Dedifferentiated amniotic fluid mesenchymal stem cell (primary cell): ENCODE measurements around the gene C13orf46.
"Not testable (repeated sequence)": the region's sequence is repeated elsewhere in the genome, so short reads cannot be mapped to it uniquely, and the experiment has no call there.

Experiments used
- DNase-seq: peaks from one replicate; pipeline ENCODE4 v3.0.0-alpha.2; 2016; ENCODE audit errors: extremely low spot score

Gene C13orf46

DNA sequence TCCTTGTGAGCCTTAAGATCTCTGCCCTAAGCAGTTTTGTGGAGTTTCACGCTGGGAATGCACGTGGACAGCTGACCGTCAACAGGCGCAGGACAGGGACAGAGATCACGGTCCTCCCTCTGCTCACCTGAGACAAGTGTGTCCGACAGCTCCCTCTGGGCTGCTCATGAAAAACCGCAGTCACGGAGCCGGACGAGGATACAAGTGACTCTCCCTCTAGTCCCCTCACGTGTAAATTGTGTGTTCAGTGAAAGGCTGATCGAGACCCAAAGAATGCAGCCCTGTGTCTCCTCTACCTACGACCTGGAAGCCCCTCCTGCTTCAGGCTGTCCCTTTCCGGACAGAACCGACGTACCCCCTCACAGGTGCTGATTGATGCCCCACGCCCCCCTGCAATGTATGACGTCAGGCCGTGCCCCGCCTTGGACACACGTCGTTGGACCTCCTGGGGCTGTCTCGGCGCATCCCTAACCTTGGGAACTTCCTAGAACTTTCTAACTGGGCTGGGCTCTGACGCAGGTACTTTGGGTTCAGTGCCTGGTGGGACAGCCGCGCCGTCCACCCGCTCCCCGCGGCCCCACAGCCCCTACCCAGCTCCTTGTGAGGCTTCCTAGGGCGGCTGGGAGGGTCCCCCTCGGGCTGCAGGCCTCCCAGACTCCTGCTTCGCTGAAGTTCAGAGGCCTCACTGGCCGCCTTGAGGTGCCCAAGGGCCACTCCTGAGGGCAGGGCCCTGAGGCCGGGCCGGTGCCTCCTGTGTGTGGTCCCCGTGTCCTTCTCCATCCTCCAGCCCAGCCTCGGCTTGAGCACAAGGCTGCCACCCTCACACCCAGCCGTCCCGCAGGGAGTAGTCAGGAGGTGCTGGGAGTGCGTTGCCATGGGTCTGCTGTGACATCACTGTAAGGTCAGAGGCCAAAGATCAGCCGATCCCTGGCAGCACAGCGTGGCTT lies at the start of gene C13orf46:
Gene C13orf46, minus strand, starts transcription at position 859 of the 947 bp plus-strand sequence. Its CDS starts 79 bp downstream, at position 780.
- DNase-seq, result no peak

DNA sequence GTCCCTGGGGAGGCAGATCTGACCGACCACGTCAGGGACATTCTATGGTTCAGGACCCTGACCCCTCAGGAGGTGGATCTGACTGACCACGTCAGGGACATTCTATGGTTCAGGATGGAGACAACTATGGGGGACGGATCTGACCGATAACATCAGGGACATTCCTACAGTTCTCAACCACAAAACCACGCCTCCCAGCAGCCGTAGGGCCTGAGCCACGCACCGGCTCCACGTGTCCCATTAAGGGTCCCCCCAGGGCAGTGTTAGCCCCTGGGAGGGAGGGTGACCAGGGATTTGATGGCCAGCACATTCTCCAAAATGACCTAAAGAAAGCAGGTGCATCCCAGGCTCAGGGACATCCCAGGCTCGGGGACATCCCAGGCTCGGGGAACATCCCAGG lies 49.0 kb upstream of the C13orf46 start:
- DNase-seq, result no peak

- no peak for DNase-seq
Measured at GRCh38 chr13:114022309-114022669, 48.4 kb upstream of the C13orf46 start.

- no peak for DNase-seq
Measured at GRCh38 chr13:114021464-114022308, 47.8 kb upstream of the C13orf46 start.

- no peak for DNase-seq
Measured at GRCh38 chr13:114020750-114021463, 47.0 kb upstream of the C13orf46 start.

- DNase-seq, result not testable (repeated sequence)
Measured at GRCh38 chr13:114020134-114020533, 46.3 kb upstream of the C13orf46 start.

- no peak for DNase-seq
Measured at GRCh38 chr13:114019367-114019766, 45.5 kb upstream of the C13orf46 start.

DNA sequence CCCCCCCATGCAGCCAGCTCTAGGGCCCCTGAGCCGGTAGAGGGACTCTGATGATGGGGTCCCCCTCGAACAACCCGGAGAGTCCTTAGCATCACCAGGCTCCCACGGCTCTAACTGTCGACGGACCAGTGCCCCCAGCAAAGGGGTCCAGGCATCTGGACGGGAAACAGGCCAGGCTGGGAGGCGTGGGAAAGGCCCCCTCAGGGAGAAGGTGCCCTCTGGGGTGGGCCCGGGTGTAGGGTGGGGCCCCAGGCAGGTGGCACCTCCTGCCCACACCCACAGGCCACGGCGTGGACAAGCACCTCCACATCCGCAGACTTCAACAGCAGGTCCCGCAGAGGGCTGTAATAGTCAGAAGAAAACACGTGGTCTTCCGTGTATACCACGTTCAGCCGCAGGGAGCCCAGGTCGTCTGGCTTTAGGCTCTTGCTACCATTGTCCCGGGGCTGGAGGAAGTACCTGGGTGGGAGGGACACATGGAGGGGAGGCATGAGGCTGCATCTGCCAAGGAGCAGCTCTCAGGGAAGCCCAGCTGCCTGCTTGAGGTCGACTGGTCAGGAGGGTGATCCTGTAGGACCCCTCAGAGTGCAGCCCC lies 44.7 kb upstream of the C13orf46 start:
- no peak for DNase-seq

DNA sequence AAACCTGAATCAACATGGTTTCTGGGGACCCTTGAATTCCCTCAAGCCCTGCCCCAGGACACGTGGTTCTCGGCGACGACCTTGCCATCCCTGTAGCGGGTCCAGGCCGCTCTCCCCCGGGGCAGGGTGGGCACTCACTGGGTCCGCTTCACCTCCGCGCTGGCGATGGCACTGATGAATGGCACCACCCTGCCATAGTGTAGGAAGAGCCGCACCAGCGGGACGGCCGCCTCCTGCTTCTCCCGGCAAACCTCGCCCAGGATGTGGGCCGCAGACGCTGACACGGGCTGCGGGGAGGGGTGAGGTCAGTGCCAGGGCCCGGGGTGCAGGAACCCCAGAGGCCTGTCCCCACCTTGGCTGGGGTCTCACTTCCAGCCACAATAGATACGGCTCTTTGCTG lies 44.1 kb upstream of the C13orf46 start:
- DNase-seq, result no peak

DNA sequence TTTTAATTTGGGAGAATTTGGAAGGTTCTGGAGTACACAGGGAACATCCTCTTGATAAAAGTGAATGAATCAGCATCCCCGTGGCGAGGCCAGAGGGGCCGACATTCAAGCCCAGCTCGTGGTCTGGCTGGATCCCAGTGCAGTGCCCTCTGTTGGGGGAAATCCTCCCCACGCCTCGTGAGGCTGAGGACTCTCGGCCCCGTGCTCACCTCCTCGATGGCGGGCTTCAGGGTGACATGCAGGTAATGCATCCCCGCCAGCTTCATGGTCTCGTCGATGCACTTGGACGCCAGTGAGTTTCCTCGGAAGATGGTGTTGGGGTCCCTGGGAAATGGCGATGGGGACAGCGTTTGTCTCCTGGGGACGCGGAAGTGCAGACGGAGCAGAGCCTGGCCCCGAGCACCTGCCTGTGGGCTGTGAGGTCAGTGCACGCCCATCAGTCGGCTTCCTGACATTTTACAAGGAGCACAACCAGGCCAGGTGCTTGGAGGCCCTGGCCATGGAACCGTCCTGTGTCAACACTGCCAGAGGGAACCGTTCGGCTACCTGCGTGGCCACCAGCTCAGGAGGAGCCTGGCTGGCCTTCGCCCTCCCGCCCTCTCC lies 43.3 kb upstream of the C13orf46 start:
- no peak for DNase-seq

- no peak for DNase-seq
Measured at GRCh38 chr13:114016321-114017027, 42.6 kb upstream of the C13orf46 start.

DNA sequence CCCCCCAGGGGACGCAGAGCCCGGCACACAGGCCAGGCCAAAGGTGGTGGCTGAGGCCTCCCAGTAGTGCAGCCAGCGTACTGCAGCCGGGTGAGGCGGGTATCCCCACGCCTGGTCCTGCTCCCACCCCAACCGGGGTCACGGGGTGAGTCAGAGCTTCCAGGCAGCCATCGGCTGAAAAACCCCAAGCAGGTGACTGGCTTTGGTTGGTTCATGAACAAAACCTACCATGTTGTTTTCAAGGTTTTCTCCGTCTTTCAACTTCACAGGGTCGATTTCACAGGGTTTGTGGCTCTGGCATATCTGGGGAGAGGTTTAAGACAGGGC lies 42.1 kb upstream of the C13orf46 start:
- no peak for DNase-seq

- no peak for DNase-seq
Measured at GRCh38 chr13:114015111-114015968, 41.5 kb upstream of the C13orf46 start.

DNA sequence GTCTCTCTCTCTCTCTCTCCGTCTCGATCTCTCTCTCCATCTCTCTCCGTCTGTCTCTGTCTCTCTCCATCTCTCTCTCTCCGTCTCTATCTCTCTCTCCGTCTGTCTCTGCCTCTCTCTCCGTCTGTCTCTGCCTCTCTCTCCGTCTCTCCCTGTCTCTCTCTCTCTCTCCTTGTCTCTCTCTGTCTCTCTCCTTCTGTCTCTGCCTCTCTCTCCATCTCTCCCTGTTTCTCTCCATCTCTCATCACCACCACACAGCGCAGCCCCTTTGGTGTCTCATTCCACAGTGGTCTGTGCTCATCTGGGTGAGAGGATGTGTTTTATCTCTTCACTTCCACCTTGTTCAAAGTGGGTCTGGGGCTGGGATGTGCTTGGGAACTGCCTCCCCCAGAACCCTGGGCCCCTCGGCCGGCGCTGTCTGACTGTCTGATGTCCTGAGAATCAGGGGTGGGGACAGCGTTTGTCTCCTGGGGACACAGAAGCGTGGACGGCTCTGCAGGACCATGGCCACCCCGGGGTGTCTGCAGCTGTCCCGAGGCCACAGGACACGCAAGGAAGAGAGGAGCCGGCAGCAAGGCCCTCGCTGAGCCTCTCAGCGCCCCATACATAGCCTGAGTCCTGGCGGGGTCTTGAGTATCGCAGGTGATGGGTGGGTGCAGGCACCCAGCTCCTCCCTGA lies 40.2 kb upstream of the C13orf46 start:
- no peak for DNase-seq

DNA sequence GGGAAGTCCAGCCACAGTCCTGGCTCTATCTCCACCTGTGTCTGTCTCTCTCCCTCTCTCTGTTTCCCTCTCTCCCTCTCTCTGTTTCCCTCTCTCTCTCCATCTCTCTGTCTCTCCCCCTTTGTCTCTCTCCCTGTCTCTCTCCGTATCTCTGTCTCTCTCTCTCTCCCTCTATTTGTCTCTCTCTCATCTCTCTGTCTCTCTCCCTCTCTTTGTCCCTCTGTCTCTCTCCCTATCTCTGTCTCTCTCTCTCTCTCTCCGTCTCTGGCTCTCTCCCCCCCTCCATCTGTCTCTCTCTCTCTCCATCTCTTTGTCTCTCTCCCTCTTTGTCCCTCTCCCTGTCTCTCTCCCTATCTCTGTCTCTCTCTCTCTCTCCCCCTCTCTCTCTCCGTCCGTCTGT lies 39.5 kb upstream of the C13orf46 start:
- no peak for DNase-seq

DNA sequence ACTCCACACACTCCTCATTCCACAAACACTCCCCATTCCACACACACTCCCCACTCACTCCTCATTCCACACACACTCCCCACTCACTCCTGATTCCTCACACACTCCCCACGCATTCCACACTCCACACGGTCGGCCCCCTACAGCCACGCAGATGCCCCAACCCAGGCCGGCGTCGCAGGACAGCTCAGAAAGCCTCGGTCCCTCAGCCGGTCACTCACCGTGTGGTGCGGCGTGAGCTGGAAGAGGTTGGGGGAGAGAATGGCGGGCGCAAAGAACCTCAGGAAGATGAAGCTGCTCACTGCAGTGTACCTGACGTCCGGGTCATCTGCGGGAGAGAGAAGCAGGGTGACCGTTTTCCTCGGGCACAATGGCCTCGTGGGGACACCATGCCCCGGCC lies 39.0 kb upstream of the C13orf46 start:
- DNase-seq, result no peak

GRCh38 chr13:114012141-114012540 lies 38.3 kb upstream of the C13orf46 start:
- DNase-seq, result no peak

DNA sequence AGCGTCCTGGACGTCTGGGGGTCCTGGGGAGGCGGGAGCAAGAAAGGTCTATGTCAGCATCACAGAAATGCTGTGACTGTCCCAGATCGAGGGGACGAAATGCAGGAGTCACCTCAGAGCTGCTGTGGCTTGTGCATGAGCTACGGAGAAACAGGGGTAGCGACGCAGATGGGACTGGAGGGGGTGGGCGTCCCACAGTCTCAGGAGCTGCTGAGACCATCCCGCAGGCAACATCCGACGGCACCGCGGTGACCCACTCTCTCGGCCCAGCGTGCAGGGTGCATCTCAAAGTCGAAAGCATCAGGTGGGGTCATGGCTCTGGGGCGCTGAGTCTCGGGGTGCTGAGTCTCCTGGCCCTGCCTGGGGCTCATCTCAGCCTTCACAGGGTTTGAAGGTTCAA lies 37.4 kb upstream of the C13orf46 start:
- DNase-seq, result no peak

DNA sequence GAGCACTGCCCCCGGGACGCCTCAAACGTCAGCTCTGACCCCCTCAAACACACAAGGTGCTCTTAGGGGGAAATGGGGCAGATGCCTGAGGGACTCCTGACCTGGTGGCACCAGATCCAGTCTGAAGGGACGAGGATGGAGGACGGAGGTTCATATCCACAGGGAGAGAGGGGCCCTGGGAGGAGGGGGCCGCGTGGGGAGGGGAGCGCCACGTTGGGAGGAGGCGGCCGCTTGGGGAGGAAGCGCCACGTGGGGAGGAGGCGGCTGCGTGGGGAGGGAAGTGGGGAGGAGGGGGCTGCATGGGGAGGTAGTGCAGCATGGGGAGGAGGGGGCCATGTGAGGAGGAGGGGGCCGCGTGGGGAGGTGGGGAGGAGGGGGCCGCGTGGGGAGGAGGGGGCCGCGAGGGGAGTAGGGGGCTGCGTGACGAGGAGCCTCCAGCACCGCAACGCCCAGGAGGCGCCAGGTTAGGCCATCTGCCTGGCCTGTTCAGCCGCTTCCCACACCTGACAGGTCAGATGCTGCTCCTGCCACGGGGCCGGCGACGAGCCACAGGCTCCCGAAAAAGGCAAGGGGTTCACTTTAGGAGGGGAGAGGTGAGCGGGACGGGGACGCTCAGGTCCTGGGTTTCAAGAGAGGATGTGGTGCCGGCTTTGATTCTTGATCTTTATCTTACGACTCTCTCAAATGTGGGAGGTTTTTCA lies 36.7 kb upstream of the C13orf46 start:
- no peak for DNase-seq
